Fibroblast of skin of right biceps (primary cell): ENCODE measurements around the gene DUOXA2.
A peak's percentile ranks its signal among the peaks of the same experiment; 100 is the strongest.
"Not testable (repeated sequence)": the region's sequence is repeated elsewhere in the genome, so short reads cannot be mapped to it uniquely, and the experiment has no call there.

Source experiments
- DNase-seq: peaks from one replicate; pipeline ENCODE4 v3.0.0-alpha.2; 2013

Gene DUOXA2

GRCh38 chr15:45118131-45118588, 4.0 kb downstream of the DUOXA2 start:
- peak; percentile 88 for DNase-seq

- no peak for DNase-seq
These were observed 4.9 kb downstream of the DUOXA2 start for GRCh38 chr15:45118996-45119395.

- no peak for DNase-seq
These were observed 6.2 kb downstream of the DUOXA2 start for GRCh38 chr15:45120081-45120972.

GRCh38 chr15:45121020-45121419, 6.9 kb downstream of the DUOXA2 start:
- no peak for DNase-seq

- DNase-seq: peak; percentile 91
These were observed 7.7 kb downstream of the DUOXA2 start for GRCh38 chr15:45121706-45122417.

GRCh38 chr15:45122719-45123118, 8.6 kb downstream of the DUOXA2 start:
- DNase-seq: no peak

GRCh38 chr15:45123397-45123796, 9.3 kb downstream of the DUOXA2 start:
- no peak for DNase-seq

GRCh38 chr15:45126535-45127158, 12.5 kb downstream of the DUOXA2 start:
- DNase-seq: peak; percentile 22

- DNase-seq: no peak
These were observed 15.0 kb downstream of the DUOXA2 start for GRCh38 chr15:45128971-45129639.

GRCh38 chr15:45129651-45130129, 15.6 kb downstream of the DUOXA2 start, which contains the start of the genes DUOX1 and DUOXA1:
DUOX1 (plus strand) TSS chr15:45129994; CDS start chr15:45131967, 1,973 bp downstream.
DUOXA1 (minus strand) TSS chr15:45129879; CDS start chr15:45123014, 6,865 bp downstream.
- no peak for DNase-seq

- no peak for DNase-seq
These were observed 16.3 kb downstream of the DUOXA2 start for GRCh38 chr15:45130291-45131000.

GRCh38 chr15:45131510-45131909, 17.4 kb downstream of the DUOXA2 start:
- no peak for DNase-seq

- DNase-seq: no peak
These were observed 18.9 kb downstream of the DUOXA2 start for GRCh38 chr15:45132844-45133560.

GRCh38 chr15:45133561-45133920, 19.4 kb downstream of the DUOXA2 start:
- no peak for DNase-seq

GRCh38 chr15:45134046-45134445, 19.9 kb downstream of the DUOXA2 start:
- no peak for DNase-seq

- DNase-seq: no peak
These were observed 20.8 kb downstream of the DUOXA2 start for GRCh38 chr15:45134682-45135604.

- DNase-seq: not testable (repeated sequence)
These were observed 21.7 kb downstream of the DUOXA2 start for GRCh38 chr15:45135705-45136377.

- no peak for DNase-seq
These were observed 22.2 kb downstream of the DUOXA2 start for GRCh38 chr15:45136378-45136764.

GRCh38 chr15:45137703-45138102, 23.6 kb downstream of the DUOXA2 start:
- DNase-seq: no peak
